Measurements from ENCODE around the gene KISS1. TPM values are rescaled to one million over a fixed set of nuclear protein-coding genes. Genes with fewer than 3 reads are reported as not detected.

The KISS1 gene
- total RNA-seq, 8 experiments from 2014 or later, result 0.62 to 1.1 TPM; not detected in 6

Other genes with a start within 250 kb of the KISS1 start
- gene SOX13, start 123.4 kb downstream of the KISS1 start, total RNA-seq, result 10 to 100 TPM in 5 of 8 experiments, 1 to 10 TPM in 3; 4.7 to 72.2 (median 18.0) TPM
- gene ETNK2, start 44.4 kb downstream of the KISS1 start, total RNA-seq, result 10 to 100 TPM in 5 of 8 experiments, 1 to 10 TPM in 3; 5.0 to 43.5 (median 29.9) TPM
- gene REN, start 30.2 kb downstream of the KISS1 start, total RNA-seq, result under 1 TPM in 3 of 8 experiments, not detected in 5; 0.25 to 0.75 (median 0.33) TPM
- gene GOLT1A, start 17.5 kb upstream of the KISS1 start, total RNA-seq, result 1 to 10 TPM in 2 of 8 experiments, under 1 TPM in 4, not detected in 2; 0.46 to 2.3 (median 0.54) TPM
- 10 to 100 TPM; 11.7 to 42.0 (median 24.0) TPM for gene PLEKHA6, start 163.4 kb upstream of the KISS1 start, total RNA-seq
- gene PPP1R15B, start 215.3 kb upstream of the KISS1 start, total RNA-seq, result 10 to 100 TPM; 29.7 to 87.0 (median 55.9) TPM